ENCODE data around the gene EPB41L3.

EPB41L3 gene

DNA sequence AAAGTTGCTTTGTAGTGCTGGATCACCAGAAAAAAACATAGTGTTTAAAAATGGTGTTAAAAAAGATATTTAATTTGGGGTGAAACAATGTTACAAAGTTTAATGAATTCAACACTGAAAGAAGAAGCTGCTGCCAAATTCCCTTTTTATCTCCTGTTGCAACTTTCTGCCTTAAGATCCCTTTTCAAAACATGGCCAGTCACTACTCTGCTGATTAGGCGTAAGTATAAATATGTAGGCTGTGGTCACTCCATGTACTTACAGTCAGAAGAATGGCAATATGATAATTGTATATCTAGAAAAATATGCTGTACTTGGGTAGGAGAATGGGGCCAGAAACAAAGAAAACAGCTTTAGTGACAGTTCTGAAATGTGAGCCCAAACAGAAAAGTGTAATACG, 124.8 kb downstream of the EPB41L3 start:
- DNase-seq (ENCODE audit: low read depth in 2 of 3, low spot score in 1 of 3): no peak

- no peak for DNase-seq (ENCODE audit: low read depth in 2 of 3, low spot score in 1 of 3)
Observed at GRCh38 chr18:5417342-5417741, 126.5 kb downstream of the EPB41L3 start.

DNA sequence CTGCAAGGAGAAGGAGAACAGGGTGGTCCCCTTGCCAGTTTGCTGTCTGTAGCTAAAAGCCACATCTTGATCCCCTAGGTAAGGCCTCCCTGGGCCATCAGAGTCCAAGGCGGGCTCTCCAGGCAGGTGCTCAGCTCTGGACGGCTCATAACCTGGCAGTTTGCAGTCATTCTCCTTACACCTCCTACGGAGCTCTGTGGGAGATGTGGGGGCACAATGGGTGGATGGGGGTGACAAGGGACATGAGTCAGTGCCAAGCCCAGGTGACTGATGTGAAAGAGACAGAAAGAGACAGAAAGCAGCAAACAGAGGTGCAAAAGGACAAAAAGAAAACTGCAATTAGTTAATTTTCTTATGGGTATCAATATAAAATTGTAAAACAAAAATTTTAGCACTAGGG, 127.7 kb downstream of the EPB41L3 start:
- no peak for DNase-seq (ENCODE audit: low read depth in 2 of 3, low spot score in 1 of 3)

DNA sequence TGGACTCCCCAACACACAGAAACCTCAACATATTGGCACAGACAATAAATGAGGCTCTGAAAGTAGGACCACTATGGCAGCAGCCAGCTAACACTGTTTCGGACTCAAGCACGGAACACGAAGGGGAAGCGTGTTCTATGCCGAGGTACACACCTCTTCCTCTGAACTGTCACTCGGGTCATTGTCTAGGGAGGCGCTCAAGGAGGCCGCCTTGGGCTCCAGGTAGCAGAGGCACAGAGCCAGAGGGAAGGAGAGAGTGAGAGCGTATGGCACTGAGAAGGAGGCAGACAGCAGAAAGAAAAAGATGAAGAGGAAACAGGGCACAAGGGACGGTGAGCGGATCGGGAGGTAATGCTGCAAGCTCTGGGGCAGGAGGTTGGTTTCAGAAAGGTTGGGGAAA, 128.1 kb downstream of the EPB41L3 start:
- no peak for DNase-seq (ENCODE audit: low read depth in 2 of 3, low spot score in 1 of 3)

DNA sequence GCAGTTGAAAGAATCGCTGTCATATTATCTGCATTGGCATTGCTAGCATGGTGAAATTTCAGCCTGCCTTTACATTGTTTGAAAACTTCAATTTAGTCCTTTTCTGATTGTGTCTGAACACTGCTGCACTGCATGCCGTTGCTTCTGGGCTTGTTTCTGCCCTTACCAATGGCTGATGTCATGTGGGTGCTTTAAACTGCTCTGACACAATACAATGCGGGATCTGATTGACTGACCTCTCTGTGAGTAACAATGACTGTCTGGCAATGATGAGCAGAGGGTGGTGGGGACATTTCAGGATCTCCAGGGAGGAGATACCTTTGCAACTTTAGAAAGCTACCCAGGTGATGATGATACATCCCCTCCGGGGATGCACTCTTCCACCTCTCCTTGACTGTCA, 128.8 kb downstream of the EPB41L3 start:
- no peak for DNase-seq (ENCODE audit: low read depth in 2 of 3, low spot score in 1 of 3)

GRCh38 chr18:5414546-5414945, 129.3 kb downstream of the EPB41L3 start:
- no peak for DNase-seq (ENCODE audit: low read depth in 2 of 3, low spot score in 1 of 3)

DNA sequence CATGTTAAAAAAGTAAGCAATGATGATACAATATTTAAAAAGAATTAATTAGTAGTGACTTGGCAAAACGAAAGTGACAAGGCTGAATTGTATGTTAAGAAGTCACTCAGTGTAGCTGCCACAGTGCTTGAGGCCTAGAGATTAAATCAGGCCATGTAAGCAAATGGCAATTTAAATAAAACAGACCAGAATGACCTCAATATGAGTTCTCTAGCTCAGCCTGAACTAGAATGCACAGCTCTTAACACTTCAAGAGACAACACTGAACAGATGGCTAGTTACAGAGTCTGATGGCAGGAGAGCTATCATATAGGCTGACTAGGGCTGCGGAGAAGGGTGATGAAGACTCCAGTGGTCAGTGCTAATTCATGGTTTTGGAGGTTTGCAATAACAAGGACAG, 130.3 kb downstream of the EPB41L3 start:
- no peak for DNase-seq (ENCODE audit: low read depth in 2 of 3, low spot score in 1 of 3)

GRCh38 chr18:5410582-5410981, 133.2 kb downstream of the EPB41L3 start:
- no peak for DNase-seq (ENCODE audit: low read depth in 2 of 3, low spot score in 1 of 3)

DNA sequence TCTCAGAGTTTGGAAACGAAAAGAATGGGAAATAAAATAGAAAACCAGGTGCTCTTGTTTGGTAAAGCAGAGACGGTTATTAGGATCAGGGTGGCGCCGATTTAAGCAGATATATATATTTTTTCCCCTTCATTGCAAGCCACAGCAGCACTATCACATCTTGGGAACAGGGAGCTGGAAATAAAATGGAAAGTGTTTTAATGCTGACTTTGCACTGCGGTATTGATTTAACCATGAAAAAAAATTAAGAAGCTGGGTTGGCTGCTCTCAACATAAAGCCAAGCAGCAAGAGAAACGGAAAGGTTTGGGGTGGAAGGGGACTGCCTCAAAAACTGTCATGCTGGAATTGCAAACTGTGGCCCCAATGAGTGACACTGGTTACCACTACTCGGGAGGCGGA, 145.5 kb downstream of the EPB41L3 start:
- no peak for DNase-seq (ENCODE audit: low read depth in 2 of 3, low spot score in 1 of 3)

GRCh38 chr18:5397102-5397501, 146.7 kb downstream of the EPB41L3 start:
- DNase-seq (ENCODE audit: low read depth in 2 of 3, low spot score in 1 of 3): no peak

DNA sequence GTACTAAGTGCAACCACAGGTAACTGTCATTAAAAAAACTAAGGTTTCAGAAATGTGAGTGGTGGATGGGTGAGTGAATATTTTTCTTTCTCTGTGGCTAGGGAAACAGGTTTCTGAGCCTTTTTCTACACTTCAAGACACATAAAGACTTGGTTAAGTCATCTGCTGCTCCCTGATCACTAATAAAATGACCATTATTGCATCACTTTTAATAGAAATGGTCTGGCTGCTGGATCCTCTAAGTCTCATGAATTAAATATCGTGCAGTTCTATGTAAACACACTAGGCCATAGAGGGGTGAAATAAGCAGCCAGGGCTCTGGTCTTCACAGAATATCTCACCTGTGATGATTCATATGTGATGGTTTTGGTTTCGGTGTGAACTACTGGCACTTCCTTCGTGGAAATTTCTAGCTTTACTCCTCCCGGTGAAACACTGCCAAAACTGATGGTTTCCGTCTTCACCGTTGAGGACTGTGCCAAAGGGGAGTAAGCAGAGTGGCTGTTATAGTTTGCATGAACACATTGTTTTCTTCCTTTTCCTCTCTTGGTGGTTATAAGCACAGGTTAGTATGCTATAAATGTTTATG, 147.8 kb downstream of the EPB41L3 start:
- DNase-seq (ENCODE audit: low read depth in 2 of 3, low spot score in 1 of 3): no peak

DNA sequence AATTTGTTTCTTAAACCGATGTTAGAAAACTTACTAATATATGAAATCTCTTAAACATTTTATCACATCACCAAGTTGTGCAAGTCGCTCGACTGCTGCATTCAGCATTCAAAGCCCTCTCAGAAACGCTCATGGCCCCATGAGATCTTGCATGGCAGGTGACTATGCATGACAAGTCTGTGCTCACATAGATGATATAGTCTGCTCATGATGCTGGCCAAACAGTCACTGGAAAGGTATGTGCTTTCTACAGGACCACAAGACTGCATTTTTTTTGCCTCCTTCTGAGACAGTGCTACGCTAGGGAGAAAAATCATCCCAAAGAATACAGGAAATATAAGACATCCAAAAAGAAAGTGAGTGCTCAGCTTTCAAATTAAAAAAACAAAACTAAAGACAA, 150.0 kb downstream of the EPB41L3 start:
- DNase-seq (ENCODE audit: low read depth in 2 of 3, low spot score in 1 of 3): no peak

- DNase-seq (ENCODE audit: low read depth in 2 of 3, low spot score in 1 of 3): no peak
Observed at GRCh38 chr18:5391409-5391808, 152.4 kb downstream of the EPB41L3 start.

DNA sequence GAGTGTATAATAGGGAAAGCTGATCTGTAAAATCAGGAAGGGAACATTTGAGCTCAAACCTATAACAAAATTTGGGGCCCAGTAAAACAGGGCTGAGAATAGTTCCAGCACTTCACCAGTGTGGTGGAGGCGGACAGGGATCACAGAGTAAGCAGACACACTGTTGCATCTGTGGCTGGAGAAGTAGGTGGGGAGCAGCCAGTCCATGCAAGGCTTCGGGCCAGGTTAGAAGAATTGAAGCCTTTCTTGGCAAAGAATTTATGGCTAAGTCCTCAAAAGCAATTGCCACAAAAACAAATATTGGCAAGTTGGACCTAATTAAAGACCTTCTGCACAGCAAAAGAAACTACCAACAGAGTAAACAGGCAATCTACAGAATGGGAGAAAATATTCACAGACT, 154.4 kb downstream of the EPB41L3 start:
- no peak for DNase-seq (ENCODE audit: low read depth in 2 of 3, low spot score in 1 of 3)

- DNase-seq (ENCODE audit: low read depth in 2 of 3, low spot score in 1 of 3): no peak
Observed at GRCh38 chr18:5388896-5389295, 154.9 kb downstream of the EPB41L3 start.

GRCh38 chr18:5380586-5380985, 163.2 kb downstream of the EPB41L3 start:
- DNase-seq (ENCODE audit: low read depth in 2 of 3, low spot score in 1 of 3): no peak

- no peak for DNase-seq (ENCODE audit: low read depth in 2 of 3, low spot score in 1 of 3)
Observed at GRCh38 chr18:5376986-5377385, 166.8 kb downstream of the EPB41L3 start.

DNA sequence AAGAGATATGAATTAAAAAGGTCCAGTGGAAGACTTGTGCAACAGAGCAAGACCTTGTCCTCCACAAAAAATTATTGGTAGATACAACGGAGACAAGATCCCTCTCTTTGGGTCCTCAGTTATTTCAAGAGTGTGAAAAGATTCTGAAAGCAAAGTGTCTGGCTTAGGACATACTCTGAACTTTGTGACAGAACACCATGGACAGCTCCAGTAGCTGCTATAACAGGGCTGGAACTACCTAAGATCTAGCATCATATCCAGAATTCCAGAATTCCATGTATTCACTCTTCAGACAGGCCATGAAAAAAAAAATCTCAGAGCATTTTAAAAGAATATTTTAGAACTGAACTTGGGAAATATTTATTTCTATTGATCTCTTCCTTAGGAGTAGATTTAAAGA, 173.5 kb downstream of the EPB41L3 start:
- no peak for DNase-seq (ENCODE audit: low read depth in 2 of 3, low spot score in 1 of 3)

- DNase-seq (ENCODE audit: low read depth in 2 of 3, low spot score in 1 of 3): no peak
Observed at GRCh38 chr18:5369513-5369912, 174.3 kb downstream of the EPB41L3 start.

DNA sequence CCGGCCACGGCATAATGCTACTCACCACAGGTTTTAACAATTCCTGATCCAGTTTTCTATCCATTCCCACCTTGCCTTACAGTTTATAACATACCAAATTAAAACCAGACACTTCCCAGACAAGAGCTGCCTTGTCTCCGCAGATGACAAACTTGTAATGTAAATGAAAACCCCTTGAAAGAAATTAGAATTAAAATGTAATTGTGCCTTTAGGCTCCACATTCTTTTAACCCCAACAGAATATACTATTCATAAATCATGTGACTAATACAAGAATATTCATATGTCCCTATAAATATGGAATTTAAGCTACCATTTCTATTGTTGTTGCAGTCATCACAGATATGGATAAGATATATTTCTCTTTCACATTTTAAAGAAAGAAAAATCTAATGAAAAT, 178.4 kb downstream of the EPB41L3 start:
- no peak for DNase-seq (ENCODE audit: low read depth in 2 of 3, low spot score in 1 of 3)

DNA sequence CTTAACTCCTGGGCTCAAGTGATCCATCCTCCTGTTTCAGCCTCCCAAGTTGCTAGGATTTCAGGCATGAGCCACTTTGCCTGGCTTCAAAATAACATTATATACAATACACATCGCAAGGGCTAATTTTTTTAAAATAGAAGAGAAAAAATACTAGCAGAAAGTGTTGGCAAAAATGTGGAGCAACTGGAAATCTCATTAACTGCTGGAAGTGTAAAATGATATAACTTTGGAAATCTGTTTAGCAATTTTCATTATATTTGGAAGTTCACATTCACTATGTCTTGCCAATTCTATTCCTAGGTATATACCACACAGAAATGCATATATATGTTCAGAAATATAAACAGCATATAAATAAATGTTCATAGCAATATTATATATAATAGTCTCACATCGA, 193.2 kb downstream of the EPB41L3 start:
- DNase-seq (ENCODE audit: low read depth in 2 of 3, low spot score in 1 of 3): no peak
